Left colon (tissue), 2 donors: ENCODE data around the gene ZBTB47. TPM values are rescaled to one million over a fixed set of nuclear protein-coding genes. Genes with fewer than 3 reads are reported as not detected.

Experiments used
- total RNA-seq, 2 donors: library from RNA; stranded (reverse); fragmentation: NEBNext Ultra II Directional; extraction: Animal tissue kit (Norgen Biotek cat#: 25700); gene quantifications; one replicate each; pipeline ENCODE4 v1.2.1, GENCODE V29; 2021
- donor health status: DM: no; HTN: no; CAD: no.
- donor health status: DM: yes; HTN: yes; CAD: no.

Gene ZBTB47
- total RNA-seq, 2 donors from 2014 or later = 5.7 to 11.8 TPM

Other genes with a start within 250 kb of the ZBTB47 start
- not detected for gene LYZL4, start 243.1 kb upstream of the ZBTB47 start, total RNA-seq
- gene VIPR1, start 151.1 kb upstream of the ZBTB47 start, total RNA-seq = 100 to 1,000 TPM; 128 to 137 TPM
- gene SEC22C, start 71.7 kb upstream of the ZBTB47 start, total RNA-seq = 10 to 100 TPM; 11.4 to 15.2 TPM
- gene SS18L2, start 62.8 kb upstream of the ZBTB47 start, total RNA-seq = 10 to 100 TPM; 19.0 to 20.5 TPM
- gene NKTR, start 53.0 kb upstream of the ZBTB47 start, total RNA-seq = 10 to 100 TPM; 54.1 to 63.9 TPM
- not detected for gene KLHL40, start 31.8 kb downstream of the ZBTB47 start, total RNA-seq
- under 1 TPM in 1 of 2 donors, not detected in 1; 0.28 TPM for gene HHATL, start 49.1 kb downstream of the ZBTB47 start, total RNA-seq
- 1 to 10 TPM; 2.0 to 2.3 TPM for gene CCDC13, start 119.6 kb downstream of the ZBTB47 start, total RNA-seq
- gene HIGD1A, start 150.8 kb downstream of the ZBTB47 start, total RNA-seq = 100 to 1,000 TPM; 376 to 377 TPM
- 1 to 10 TPM; 4.9 to 6.3 TPM for gene ACKR2, start 155.7 kb downstream of the ZBTB47 start, total RNA-seq
- gene CYP8B1, start 222.2 kb downstream of the ZBTB47 start, total RNA-seq = not detected